H1 (cell line): ENCODE results near the gene USB1. TPM values are rescaled to one million over a fixed set of nuclear protein-coding genes. Genes with fewer than 3 reads are reported as not detected.

Experiments
- CTCF ChIA-PET: fragments of 300-600 bp; sonication (Branson Sonifier 250); formaldehyde crosslinking; loops from one replicate; lab custom pipeline; 2021; ENCODE audit not compliant: partially characterized antibody; lab: Charles Lee
- POLR2A ChIA-PET: fragments of 300-600 bp; sonication (Branson Sonifier 250); formaldehyde crosslinking; loops from one replicate; lab custom pipeline; 2021; ENCODE audit warnings: inconsistent platforms; ENCODE audit not compliant: partially characterized antibody; lab: Charles Lee
- DNase-seq, 2 experiments: peaks; one replicate each; pipeline versions ENCODE4 v3.0.0 to v3.0.0-alpha.2; 2010 to 2022; ENCODE audit warnings: low spot score in 2 of 2, low read depth in 1 of 2, mixed read lengths in 1 of 2
- FAIRE-seq: peaks from 2 replicates; lab custom pipeline; 2011; peaks lifted over from hg19 to GRCh38; lab: Jason Lieb, UNC
- H2AFZ ChIP-seq: 2 replicates; pipeline ENCODE4 v1.8.1; 2012; ENCODE audit warnings: low read length, inconsistent platforms
- H2AK5ac ChIP-seq: 2 replicates; pipeline ENCODE4 v1.6.1; 2013; ENCODE audit warnings: low read depth, low read length
- H2BK120ac ChIP-seq: replicated peaks from 2 replicates; pipeline ENCODE3; 2013; ENCODE audit warnings: low read depth, low read length, inconsistent platforms
- H2BK12ac ChIP-seq: 2 replicates; pipeline ENCODE4 v1.6.1; 2013; ENCODE audit warnings: low read depth, low read length
- H2BK15ac ChIP-seq: 2 replicates; pipeline ENCODE4 v1.6.1; 2013; ENCODE audit warnings: low read length
- H2BK20ac ChIP-seq: 2 replicates; pipeline ENCODE4 v1.6.1; 2013; ENCODE audit warnings: low read length
- H2BK5ac ChIP-seq: 2 replicates; pipeline ENCODE4 v1.6.1; 2013; ENCODE audit warnings: low read depth, low read length
- H3K14ac ChIP-seq: 2 replicates; pipeline ENCODE4 v1.6.1; 2013; ENCODE audit warnings: inconsistent platforms; ENCODE audit not compliant: insufficient read length
- H3K18ac ChIP-seq: 2 replicates; pipeline ENCODE4 v1.6.1; 2013; ENCODE audit warnings: low read length; ENCODE audit errors: extremely low read depth
- H3K23ac ChIP-seq: 2 replicates; pipeline ENCODE4 v1.6.1; 2013; ENCODE audit warnings: inconsistent platforms; ENCODE audit not compliant: insufficient read length
- H3K23me2 ChIP-seq: 2 replicates; pipeline ENCODE4 v1.6.1; 2013; ENCODE audit warnings: low read depth, low read length
- H3K27ac ChIP-seq: 2 replicates; pipeline ENCODE4 v1.6.1; 2011; ENCODE audit warnings: low read depth, low read length, inconsistent platforms
- H3K27me3 ChIP-seq, 4 experiments: replicated peaks in 1 of 4; 1 replicate in 1 of 4; 2 replicates in 3 of 4; pipeline versions ENCODE4 v1.6.1 to v1.8.1; 2011 to 2013; ENCODE audit warnings: low read length in 3 of 4, mild to moderate bottlenecking in 3 of 4, inconsistent platforms in 2 of 4, mixed read lengths in 2 of 4, moderate library complexity in 1 of 4; ENCODE audit not compliant: control insufficient read depth in 3 of 4, insufficient read depth in 3 of 4; ENCODE audit errors: extremely low read depth in 1 of 4
- H3K36me3 ChIP-seq, 4 experiments: 2 replicates each; pipeline versions ENCODE4 v1.6.1 to v1.8.1; 2011 to 2013; ENCODE audit warnings: mild to moderate bottlenecking in 4 of 4, low read length in 3 of 4, moderate library complexity in 2 of 4, control low read depth in 1 of 4, inconsistent platforms in 1 of 4; ENCODE audit not compliant: insufficient read depth in 4 of 4, control insufficient read depth in 2 of 4
- H3K4ac ChIP-seq: replicated peaks from 2 replicates; pipeline ENCODE3; 2013; ENCODE audit warnings: low read length, low read depth, mixed read lengths, inconsistent platforms; ENCODE audit not compliant: insufficient read length
- H3K4me1 ChIP-seq, 4 experiments: replicated peaks in 1 of 4; 1 replicate in 1 of 4; 2 replicates in 3 of 4; pipeline versions ENCODE4 v1.6.1 to v1.8.1; 2011 to 2013; ENCODE audit warnings: low read length in 3 of 4, inconsistent platforms in 2 of 4, mixed read lengths in 1 of 4; ENCODE audit not compliant: insufficient read depth in 4 of 4, control insufficient read depth in 3 of 4
- H3K4me2 ChIP-seq, 2 experiments: 2 replicates each; pipeline versions ENCODE4 v1.6.1 to v1.8.1; 2011 to 2013; ENCODE audit warnings: low read depth in 2 of 2, low read length in 2 of 2, control low read depth in 1 of 2, inconsistent platforms in 1 of 2, mild to moderate bottlenecking in 1 of 2; ENCODE audit not compliant: insufficient read depth in 1 of 2
- H3K4me3 ChIP-seq, 4 experiments: fragments of 200-600, 300-600 bp in 1 of 4; sonication (generic), shearing (Covaris generic), sonication (Bioruptor Twin) in 1 of 4; 2 replicates each; pipeline versions ENCODE4 v1.5.1 to v1.8.1; 2011 to 2016; ENCODE audit warnings: low read length in 4 of 4, low read depth in 3 of 4, control low read depth in 2 of 4, inconsistent platforms in 2 of 4, mild to moderate bottlenecking in 2 of 4, mixed read lengths in 1 of 4, moderate library complexity in 1 of 4; ENCODE audit not compliant: insufficient read depth in 2 of 4; ENCODE audit errors: extremely low read depth in 1 of 4
- H3K56ac ChIP-seq: replicated peaks from 2 replicates; pipeline ENCODE3; 2013; ENCODE audit warnings: low read depth, mild to moderate bottlenecking, mixed read lengths, low read length, inconsistent platforms; ENCODE audit not compliant: insufficient read length
- H3K79me1 ChIP-seq: 2 replicates; pipeline ENCODE4 v1.6.1; 2013; ENCODE audit warnings: low read depth, low read length, control low read depth
- H3K79me2 ChIP-seq, 2 experiments: 2 replicates each; pipeline versions ENCODE4 v1.6.1 to v1.8.1; 2012 to 2013; ENCODE audit warnings: low read length in 2 of 2, mild to moderate bottlenecking in 2 of 2, inconsistent platforms in 1 of 2; ENCODE audit not compliant: insufficient read depth in 2 of 2, control insufficient read depth in 1 of 2
- H3K9ac ChIP-seq, 4 experiments: replicated peaks in 1 of 4; 1 replicate in 1 of 4; 2 replicates in 3 of 4; pipeline versions ENCODE4 v1.6.1 to v1.8.1; 2011 to 2013; ENCODE audit warnings: low read depth in 3 of 4, low read length in 3 of 4, control low read depth in 2 of 4, mild to moderate bottlenecking in 2 of 4, moderate library complexity in 2 of 4, inconsistent platforms in 1 of 4; ENCODE audit errors: extremely low read depth in 1 of 4
- H3K9me3 ChIP-seq, 2 experiments: 2 replicates each; pipeline versions ENCODE4 v1.6.1 to v1.8.1; 2012 to 2013; ENCODE audit warnings: mild to moderate bottlenecking in 2 of 2, moderate library complexity in 2 of 2, control low read depth in 1 of 2, inconsistent platforms in 1 of 2, low read depth in 1 of 2, low read length in 1 of 2, mixed read lengths in 1 of 2; ENCODE audit not compliant: insufficient read depth in 2 of 2
- H4K20me1 ChIP-seq, 2 experiments: replicated peaks in 1 of 2; 2 replicates each; pipeline versions ENCODE3 to v1.8.1; 2011 to 2013; ENCODE audit warnings: inconsistent platforms in 2 of 2, low read length in 2 of 2, mild to moderate bottlenecking in 1 of 2; ENCODE audit not compliant: insufficient read depth in 2 of 2, control insufficient read depth in 1 of 2
- H4K5ac ChIP-seq: 2 replicates; pipeline ENCODE4 v1.6.1; 2013; ENCODE audit warnings: low read length, low read depth, mixed read lengths, inconsistent platforms; ENCODE audit not compliant: insufficient read length
- H4K8ac ChIP-seq: 2 replicates; pipeline ENCODE4 v1.8.0; 2013; ENCODE audit warnings: mild to moderate bottlenecking, moderate library complexity, low read length, inconsistent platforms; ENCODE audit not compliant: insufficient read depth; ENCODE audit errors: extremely low read depth
- H4K91ac ChIP-seq: replicated peaks from 2 replicates; pipeline ENCODE3; 2013; ENCODE audit warnings: low read length, mixed read lengths, inconsistent platforms; ENCODE audit not compliant: insufficient read length
- CTCF ChIP-seq, 3 experiments: IDR thresholded peaks; 1 replicate in 2 of 3; 2 replicates in 1 of 3; pipeline versions ENCODE4 v1.5.1 to v1.6.1; 2011; ENCODE audit warnings: low read length in 3 of 3, mild to moderate bottlenecking in 3 of 3, inconsistent platforms in 2 of 3, low read depth in 1 of 3, moderate library complexity in 1 of 3; ENCODE audit not compliant: insufficient read depth in 1 of 3; ENCODE audit errors: control extremely low read depth in 1 of 3
- MAFK ChIP-seq: IDR thresholded peaks from 2 replicates; pipeline ENCODE4 v1.6.1; 2012; ENCODE audit warnings: low read depth, mild to moderate bottlenecking, improper control_type of control experiment, low read length
- RAD21 ChIP-seq, 2 experiments: IDR thresholded peaks in 1 of 2; conservative IDR thresholded peaks in 1 of 2; 2 replicates each; pipeline ENCODE4 v1.6.1; 2011; ENCODE audit warnings: low read depth in 2 of 2, low read length in 2 of 2, improper control_type of control experiment in 1 of 2, inconsistent platforms in 1 of 2, mild to moderate bottlenecking in 1 of 2, moderate library complexity in 1 of 2
- WGBS, 2 experiments: shearing (Covaris generic) in 1 of 2; methylation state at CpG; one replicate each; pipeline versions ENCODE4 v1.1.6 to v1.1.7; 2013 to 2015; ENCODE audit warnings: low lambda C conversion rate in 2 of 2, mixed read lengths in 2 of 2, inconsistent platforms in 1 of 2, low coverage in 1 of 2, missing lambda C conversion rate in 1 of 2; ENCODE audit not compliant: insufficient replicate concordance in 2 of 2, insufficient coverage in 1 of 2, insufficient read length in 1 of 2; ENCODE audit errors: extremely low coverage in 1 of 2, missing lambda C conversion rate in 1 of 2; 5-methylcytosine and 5-hydroxymethylcytosine counted together
- polyA plus RNA-seq, 7 experiments: library from polyadenylated mRNA; depleted of rRNA in 3 of 7; stranded (reverse) in 5 of 7; unstranded in 2 of 7; fragments of >200 nt in 5 of 7; fragments of 200-250 nt in 2 of 7; gene quantifications; 1 replicate in 5 of 7; 2 replicates in 1 of 7; 4 replicates in 1 of 7; pipeline versions ENCODE4 v1.2.1 to v1.2.3, GENCODE V29; 2011 to 2013; ENCODE audit warnings: missing spikeins in 2 of 7, mixed read lengths in 2 of 7
- total RNA-seq: library from RNA; stranded (reverse); fragmentation: NEBNext Ultra II Directional; extraction: Animal tissue kit (Norgen Biotek cat#: 25700); gene quantifications from 2 replicates; pipeline ENCODE4 v1.2.1, GENCODE V29; 2021

Gene USB1
- total and polyA plus RNA-seq, 2 of the 8 experiments (the other 6 are each of a cell fraction or from before 2014, with no cell fraction given): 65.4 to 75.9 TPM

DNA sequence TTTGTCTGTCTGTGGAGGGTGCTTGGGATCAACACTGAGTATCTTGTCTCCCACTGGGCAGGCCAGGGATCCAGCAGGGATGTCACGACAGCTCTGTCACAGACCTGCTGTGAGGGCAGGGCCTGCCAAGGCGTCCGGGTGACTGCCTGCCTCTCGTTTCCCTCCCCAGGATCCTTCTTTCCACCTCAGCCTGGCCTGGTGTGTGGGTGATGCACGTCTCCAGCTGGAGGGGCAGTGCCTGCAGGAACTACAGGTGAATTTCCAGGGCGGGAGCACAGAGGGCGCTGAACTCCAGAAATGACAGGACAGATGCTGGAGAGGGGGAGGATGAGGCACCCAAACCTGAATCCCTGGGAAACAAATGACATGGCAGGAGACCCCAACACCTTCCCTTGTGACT is 17.6 kb downstream of the USB1 start:
- POLR2A ChIA-PET: interaction anchor here (1.1 kb wide), 1 partner anchor 10 kb away, joined by 3 read pairs; no protein-coding TSS in a partner anchor
- Histone ChIP-seq H3K9ac (no peak overlapping the region), H2BK20ac (no peak overlapping the region), H2BK5ac (no peak overlapping the region), H3K36me3 (no peaks in the 10 kb centered on the region; a peak in 1 of 8 replicates), H2BK15ac (no peak overlapping the region; the same call in 1 of the 2 replicates), H2BK12ac (no peak overlapping the region), H4K5ac (no peak overlapping the region), H3K14ac (no peak overlapping the region), H3K4me1 (peaks cover 0 to 12% (median 7%) of the 10 kb centered on the region in 4 experiments; a peak in 5 of 7 replicates), H3K4me2 (no peak overlapping the region), H2AK5ac (no peak overlapping the region), H2AFZ (no peak overlapping the region), H3K27ac (no peak overlapping the region), H3K79me2 (no peaks in the 10 kb centered on the region), H3K79me1 (0 out of 2 replicates have a peak, but pooled peaks cover 2% of the 10 kb centered on the region), H3K56ac (no peak overlapping the region), H2BK120ac (no peak overlapping the region), H3K27me3 (no peaks in the 10 kb centered on the region; a peak in 2 of 7 replicates), H3K23ac (no peak overlapping the region), H4K91ac (no peak overlapping the region), H4K20me1 (no peaks in the 10 kb centered on the region), H3K18ac (no peak overlapping the region), H3K9me3 (no peaks in the 10 kb centered on the region), H3K23me2 (no peaks in the 10 kb centered on the region; the same call in 1 of the 2 replicates), H3K4me3 (no peak overlapping the region), H4K8ac (no peak overlapping the region), H3K4ac (no peak overlapping the region)
- FAIRE-seq (no peak), DNase-seq (peak in 1 of 2 experiments; percentile 69)
- TF ChIP-seq MAFK (no peak), CTCF (IDR thresholded peaks at IDR 0.05; ENCODE audit: control extremely low read depth in 1 of 3, insufficient read depth in 1 of 3, low read depth in 1 of 3, low read length in 3 of 3) (peak; percentile 54 to 76 (median 74)), RAD21 (IDR thresholded peaks at IDR 0.05 in 1 of 2, conservative IDR thresholded peaks at IDR 0.05 in 1 of 2; ENCODE audit: low read depth in 2 of 2, low read length in 2 of 2) (peak; percentile 52 to 64; a peak in 3 of 4 replicates)
- CTCF ChIA-PET: interaction anchor here (0.6 to 5.3 kb wide), 33 partner anchors 8 to 419 kb away, joined by 3 to 52 read pairs (median 4); partner anchors contain the start of genes CFAP20 and ZNF319
- 57% methylated on average over 7 of the region's 7 CpGs; no CpG with 5 or more reads in 1 of the 2 experiments for WGBS, 2 experiments
